GM13976 (cell line): ENCODE measurements around the gene TCTN1.

Experiments used
- DNase-seq: peaks from one replicate; pipeline ENCODE4 v3.0.0; 2012; ENCODE audit warnings: low spot score
- CTCF ChIP-seq: IDR thresholded peaks from 2 replicates; pipeline ENCODE4 v1.5.1; 2012; ENCODE audit warnings: borderline replicate concordance, mild to moderate bottlenecking; ENCODE audit not compliant: insufficient read depth; ENCODE audit errors: extremely low read depth, missing control alignments, control extremely low read depth
- in situ Hi-C: fragments of 300-500 bp; cut with MboI; formaldehyde crosslinking; loops from one replicate; pipeline ENCODE4 v1.12.0; 2022; ENCODE audit warnings: low sequenced_read_pairs, mixed read lengths, inconsistent platforms; ENCODE audit not compliant: unreplicated experiment

TCTN1 gene

GRCh38 chr12:110622582-110622981 is 8.7 kb downstream of the TCTN1 start:
- no peak for TF ChIP-seq CTCF
- DNase-seq: no peak
- in situ Hi-C loops: no loop called here

- TF ChIP-seq CTCF: no peak
- in situ Hi-C loops: no loop called here
- no peak for DNase-seq
Observed at GRCh38 chr12:110627500-110628195, 13.7 kb downstream of the TCTN1 start.

GRCh38 chr12:110635055-110635454 is 21.1 kb downstream of the TCTN1 start:
- DNase-seq: no peak
- in situ Hi-C loops: no loop called here

GRCh38 chr12:110636516-110636915 is 22.6 kb downstream of the TCTN1 start:
- in situ Hi-C loops: no loop called here
- peak; percentile 44 for DNase-seq
- no peak for TF ChIP-seq CTCF

More at GRCh38 chr12:110635055-110635454, 21.1 kb downstream of the TCTN1 start:
- TF ChIP-seq CTCF: no peak

GRCh38 chr12:110637869-110638441 is 24.0 kb downstream of the TCTN1 start:
- TF ChIP-seq CTCF: no peak
- DNase-seq: no peak
- in situ Hi-C loops: no loop called here

GRCh38 chr12:110638796-110639195 is 24.9 kb downstream of the TCTN1 start:
- no peak for TF ChIP-seq CTCF
- in situ Hi-C loops: no loop called here
- DNase-seq: no peak
